GM12875 (cell line): ENCODE measurements around the gene DUSP16.

Experiments used
- H3K4me3 ChIP-seq: one replicate; pipeline ENCODE4 v1.5.1; 2011; ENCODE audit warnings: low read depth, low read length, control low read depth
- TF ChIP-seq, protein P1 (sequence below): IDR thresholded peaks from 2 replicates; pipeline ENCODE4 v1.5.1; 2011; ENCODE audit warnings: low read depth, mild to moderate bottlenecking, control low read depth, inconsistent platforms, low read length, moderate library complexity, borderline replicate concordance; ENCODE audit not compliant: insufficient read depth

DUSP16 gene

DNA sequence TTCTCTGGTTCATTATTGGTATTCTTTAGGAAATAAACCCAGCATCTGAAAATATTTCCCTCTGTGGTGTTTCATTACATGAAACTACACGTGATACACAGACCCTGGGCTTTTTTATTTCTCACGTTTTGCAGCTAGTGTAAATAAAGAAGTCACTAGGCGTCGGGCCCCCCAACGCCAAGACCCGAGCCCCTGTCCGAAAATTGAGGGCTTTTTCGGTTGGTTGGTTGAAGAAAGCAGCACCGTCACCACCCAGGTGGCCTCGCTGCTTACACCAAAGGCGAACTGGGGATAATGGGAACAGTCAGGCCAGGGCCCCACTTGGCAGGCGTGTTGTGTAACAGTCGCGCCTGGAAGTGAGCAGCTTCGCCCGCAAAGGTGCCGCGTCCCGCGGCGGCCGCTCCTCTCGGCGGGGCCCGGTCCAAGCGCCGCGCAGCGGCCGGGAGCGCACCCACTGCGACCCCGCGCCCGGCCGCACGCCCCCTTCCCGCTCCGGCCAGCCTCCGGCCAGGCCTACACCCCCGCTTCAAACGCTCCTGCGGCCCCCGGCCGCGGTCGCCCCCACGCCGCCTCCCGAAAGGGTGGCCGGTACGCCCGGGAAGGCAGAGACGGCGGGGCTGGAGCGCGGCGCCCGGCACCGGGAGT lies 1.2 kb downstream of the DUSP16 start:
- TF ChIP-seq, protein P1, sequence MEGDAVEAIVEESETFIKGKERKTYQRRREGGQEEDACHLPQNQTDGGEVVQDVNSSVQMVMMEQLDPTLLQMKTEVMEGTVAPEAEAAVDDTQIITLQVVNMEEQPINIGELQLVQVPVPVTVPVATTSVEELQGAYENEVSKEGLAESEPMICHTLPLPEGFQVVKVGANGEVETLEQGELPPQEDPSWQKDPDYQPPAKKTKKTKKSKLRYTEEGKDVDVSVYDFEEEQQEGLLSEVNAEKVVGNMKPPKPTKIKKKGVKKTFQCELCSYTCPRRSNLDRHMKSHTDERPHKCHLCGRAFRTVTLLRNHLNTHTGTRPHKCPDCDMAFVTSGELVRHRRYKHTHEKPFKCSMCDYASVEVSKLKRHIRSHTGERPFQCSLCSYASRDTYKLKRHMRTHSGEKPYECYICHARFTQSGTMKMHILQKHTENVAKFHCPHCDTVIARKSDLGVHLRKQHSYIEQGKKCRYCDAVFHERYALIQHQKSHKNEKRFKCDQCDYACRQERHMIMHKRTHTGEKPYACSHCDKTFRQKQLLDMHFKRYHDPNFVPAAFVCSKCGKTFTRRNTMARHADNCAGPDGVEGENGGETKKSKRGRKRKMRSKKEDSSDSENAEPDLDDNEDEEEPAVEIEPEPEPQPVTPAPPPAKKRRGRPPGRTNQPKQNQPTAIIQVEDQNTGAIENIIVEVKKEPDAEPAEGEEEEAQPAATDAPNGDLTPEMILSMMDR, result peak; percentile 19; the same call in 1 of the 2 replicates
- H3K4me3 ChIP-seq, result peak overlapping the region; percentile 75

- TF ChIP-seq, protein P1, result no peak
- peak overlapping the region; percentile 75 for H3K4me3 ChIP-seq
Measured at GRCh38 chr12:12560587-12561370, 1.9 kb downstream of the DUSP16 start.

GRCh38 chr12:12559719-12560296 lies 2.9 kb downstream of the DUSP16 start:
- TF ChIP-seq, protein P1, result no peak
- no peak overlapping the region for H3K4me3 ChIP-seq

DNA sequence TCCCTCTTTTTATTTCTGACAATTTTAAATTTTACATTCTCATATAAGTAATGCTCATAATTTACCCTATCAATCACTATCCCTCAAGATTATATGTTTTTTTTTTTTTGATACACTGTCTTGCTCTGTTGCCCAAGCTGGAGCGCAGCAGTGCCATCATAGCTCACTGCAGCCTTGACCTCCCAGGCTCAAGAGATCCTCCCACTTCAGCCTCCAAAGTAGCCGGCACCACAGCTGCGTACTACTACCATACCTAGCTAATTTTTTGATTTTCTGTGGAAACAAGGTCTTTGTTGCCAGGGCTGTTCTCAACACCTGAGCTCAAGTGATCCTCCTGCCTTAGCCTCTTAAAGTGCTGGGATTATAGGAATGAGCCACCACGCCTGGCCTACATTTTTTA lies 4.4 kb downstream of the DUSP16 start:
- H3K4me3 ChIP-seq, result no peak overlapping the region
- TF ChIP-seq, protein P1, result no peak

DNA sequence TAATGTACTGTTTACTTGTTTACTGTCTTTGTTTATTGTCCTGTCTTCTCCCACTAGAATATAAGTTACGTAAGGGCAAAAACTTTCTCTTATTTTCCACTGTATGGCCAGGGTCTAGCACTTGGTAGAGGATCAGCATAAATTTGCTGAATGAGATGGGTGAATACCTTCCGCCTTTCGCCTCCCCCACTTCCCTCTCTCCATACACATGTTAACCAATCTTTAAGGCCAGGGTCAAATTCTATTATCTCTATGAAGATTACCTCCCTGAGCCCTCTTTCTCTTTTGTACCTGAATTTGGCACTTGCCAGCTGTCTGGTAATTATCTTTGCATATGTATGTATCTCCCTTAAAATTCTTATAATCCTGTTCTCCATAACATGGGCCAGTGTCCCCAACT lies 4.9 kb downstream of the DUSP16 start:
- TF ChIP-seq, protein P1, result no peak
- H3K4me3 ChIP-seq, result no peak overlapping the region

GRCh38 chr12:12555656-12556055 lies 7.0 kb downstream of the DUSP16 start:
- H3K4me3 ChIP-seq, result no peak overlapping the region
- TF ChIP-seq, protein P1, result no peak

DNA sequence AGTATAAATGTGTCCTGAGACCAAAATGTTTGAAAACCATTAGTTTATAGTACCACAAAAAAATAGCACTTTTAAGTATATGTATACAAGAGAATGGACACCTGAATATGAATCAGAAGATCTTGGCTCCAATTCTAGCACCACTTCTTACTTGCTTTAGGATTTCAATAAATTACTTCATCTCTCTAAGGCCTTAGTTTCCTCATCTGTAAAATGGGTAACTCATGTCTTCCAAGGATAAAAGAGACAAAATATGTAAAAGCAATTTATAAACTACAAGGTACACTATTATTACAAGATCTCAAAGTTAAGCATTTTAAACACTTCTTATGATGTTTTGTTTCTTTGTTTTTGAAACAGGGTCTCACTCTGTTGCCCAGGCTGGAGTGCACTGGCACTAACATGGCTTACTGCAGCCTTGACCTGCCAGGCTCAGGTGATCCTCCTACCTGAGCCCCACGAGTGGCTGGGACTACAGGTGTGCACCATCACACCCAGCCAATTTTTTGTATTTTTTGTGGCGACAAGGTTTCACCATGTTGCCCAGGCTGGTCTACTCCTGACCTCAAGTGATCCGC lies 9.4 kb downstream of the DUSP16 start:
- H3K4me3 ChIP-seq, result no peak overlapping the region
- TF ChIP-seq, protein P1, result no peak
